H1 (cell line): ENCODE results near the gene ATP7B. TPM values are rescaled to one million over a fixed set of nuclear protein-coding genes. Genes with fewer than 3 reads are reported as not detected.

ENCODE experiments used
- CTCF ChIA-PET: fragments of 300-600 bp; sonication (Branson Sonifier 250); formaldehyde crosslinking; loops from one replicate; lab custom pipeline; 2021; ENCODE audit not compliant: partially characterized antibody; lab: Charles Lee
- POLR2A ChIA-PET: fragments of 300-600 bp; sonication (Branson Sonifier 250); formaldehyde crosslinking; loops from one replicate; lab custom pipeline; 2021; ENCODE audit warnings: inconsistent platforms; ENCODE audit not compliant: partially characterized antibody; lab: Charles Lee
- DNase-seq, 2 experiments: peaks; one replicate each; pipeline versions ENCODE4 v3.0.0 to v3.0.0-alpha.2; 2010 to 2022; ENCODE audit warnings: low spot score in 2 of 2, low read depth in 1 of 2, mixed read lengths in 1 of 2
- FAIRE-seq: peaks from 2 replicates; lab custom pipeline; 2011; peaks lifted over from hg19 to GRCh38; lab: Jason Lieb, UNC
- H2AFZ ChIP-seq: 2 replicates; pipeline ENCODE4 v1.8.1; 2012; ENCODE audit warnings: low read length, inconsistent platforms
- H2AK5ac ChIP-seq: 2 replicates; pipeline ENCODE4 v1.6.1; 2013; ENCODE audit warnings: low read depth, low read length
- H2BK120ac ChIP-seq: replicated peaks from 2 replicates; pipeline ENCODE3; 2013; ENCODE audit warnings: low read depth, low read length, inconsistent platforms
- H2BK12ac ChIP-seq: 2 replicates; pipeline ENCODE4 v1.6.1; 2013; ENCODE audit warnings: low read depth, low read length
- H2BK15ac ChIP-seq: 2 replicates; pipeline ENCODE4 v1.6.1; 2013; ENCODE audit warnings: low read length
- H2BK20ac ChIP-seq: 2 replicates; pipeline ENCODE4 v1.6.1; 2013; ENCODE audit warnings: low read length
- H2BK5ac ChIP-seq: 2 replicates; pipeline ENCODE4 v1.6.1; 2013; ENCODE audit warnings: low read depth, low read length
- H3K14ac ChIP-seq: 2 replicates; pipeline ENCODE4 v1.6.1; 2013; ENCODE audit warnings: inconsistent platforms; ENCODE audit not compliant: insufficient read length
- H3K18ac ChIP-seq: 2 replicates; pipeline ENCODE4 v1.6.1; 2013; ENCODE audit warnings: low read length; ENCODE audit errors: extremely low read depth
- H3K23ac ChIP-seq: 2 replicates; pipeline ENCODE4 v1.6.1; 2013; ENCODE audit warnings: inconsistent platforms; ENCODE audit not compliant: insufficient read length
- H3K23me2 ChIP-seq: 2 replicates; pipeline ENCODE4 v1.6.1; 2013; ENCODE audit warnings: low read depth, low read length
- H3K27ac ChIP-seq: 2 replicates; pipeline ENCODE4 v1.6.1; 2011; ENCODE audit warnings: low read depth, low read length, inconsistent platforms
- H3K27me3 ChIP-seq, 4 experiments: replicated peaks in 1 of 4; 1 replicate in 1 of 4; 2 replicates in 3 of 4; pipeline versions ENCODE4 v1.6.1 to v1.8.1; 2011 to 2013; ENCODE audit warnings: low read length in 3 of 4, mild to moderate bottlenecking in 3 of 4, inconsistent platforms in 2 of 4, mixed read lengths in 2 of 4, moderate library complexity in 1 of 4; ENCODE audit not compliant: control insufficient read depth in 3 of 4, insufficient read depth in 3 of 4; ENCODE audit errors: extremely low read depth in 1 of 4
- H3K36me3 ChIP-seq, 4 experiments: 2 replicates each; pipeline versions ENCODE4 v1.6.1 to v1.8.1; 2011 to 2013; ENCODE audit warnings: mild to moderate bottlenecking in 4 of 4, low read length in 3 of 4, moderate library complexity in 2 of 4, control low read depth in 1 of 4, inconsistent platforms in 1 of 4; ENCODE audit not compliant: insufficient read depth in 4 of 4, control insufficient read depth in 2 of 4
- H3K4ac ChIP-seq: replicated peaks from 2 replicates; pipeline ENCODE3; 2013; ENCODE audit warnings: low read length, low read depth, mixed read lengths, inconsistent platforms; ENCODE audit not compliant: insufficient read length
- H3K4me1 ChIP-seq, 4 experiments: replicated peaks in 1 of 4; 1 replicate in 1 of 4; 2 replicates in 3 of 4; pipeline versions ENCODE4 v1.6.1 to v1.8.1; 2011 to 2013; ENCODE audit warnings: low read length in 3 of 4, inconsistent platforms in 2 of 4, mixed read lengths in 1 of 4; ENCODE audit not compliant: insufficient read depth in 4 of 4, control insufficient read depth in 3 of 4
- H3K4me2 ChIP-seq, 2 experiments: 2 replicates each; pipeline versions ENCODE4 v1.6.1 to v1.8.1; 2011 to 2013; ENCODE audit warnings: low read depth in 2 of 2, low read length in 2 of 2, control low read depth in 1 of 2, inconsistent platforms in 1 of 2, mild to moderate bottlenecking in 1 of 2; ENCODE audit not compliant: insufficient read depth in 1 of 2
- H3K4me3 ChIP-seq, 4 experiments: fragments of 200-600, 300-600 bp in 1 of 4; sonication (generic), shearing (Covaris generic), sonication (Bioruptor Twin) in 1 of 4; 2 replicates each; pipeline versions ENCODE4 v1.5.1 to v1.8.1; 2011 to 2016; ENCODE audit warnings: low read length in 4 of 4, low read depth in 3 of 4, control low read depth in 2 of 4, inconsistent platforms in 2 of 4, mild to moderate bottlenecking in 2 of 4, mixed read lengths in 1 of 4, moderate library complexity in 1 of 4; ENCODE audit not compliant: insufficient read depth in 2 of 4; ENCODE audit errors: extremely low read depth in 1 of 4
- H3K56ac ChIP-seq: replicated peaks from 2 replicates; pipeline ENCODE3; 2013; ENCODE audit warnings: low read depth, mild to moderate bottlenecking, mixed read lengths, low read length, inconsistent platforms; ENCODE audit not compliant: insufficient read length
- H3K79me1 ChIP-seq: 2 replicates; pipeline ENCODE4 v1.6.1; 2013; ENCODE audit warnings: low read depth, low read length, control low read depth
- H3K79me2 ChIP-seq, 2 experiments: 2 replicates each; pipeline versions ENCODE4 v1.6.1 to v1.8.1; 2012 to 2013; ENCODE audit warnings: low read length in 2 of 2, mild to moderate bottlenecking in 2 of 2, inconsistent platforms in 1 of 2; ENCODE audit not compliant: insufficient read depth in 2 of 2, control insufficient read depth in 1 of 2
- H3K9ac ChIP-seq, 4 experiments: replicated peaks in 1 of 4; 1 replicate in 1 of 4; 2 replicates in 3 of 4; pipeline versions ENCODE4 v1.6.1 to v1.8.1; 2011 to 2013; ENCODE audit warnings: low read depth in 3 of 4, low read length in 3 of 4, control low read depth in 2 of 4, mild to moderate bottlenecking in 2 of 4, moderate library complexity in 2 of 4, inconsistent platforms in 1 of 4; ENCODE audit errors: extremely low read depth in 1 of 4
- H3K9me3 ChIP-seq, 2 experiments: 2 replicates each; pipeline versions ENCODE4 v1.6.1 to v1.8.1; 2012 to 2013; ENCODE audit warnings: mild to moderate bottlenecking in 2 of 2, moderate library complexity in 2 of 2, control low read depth in 1 of 2, inconsistent platforms in 1 of 2, low read depth in 1 of 2, low read length in 1 of 2, mixed read lengths in 1 of 2; ENCODE audit not compliant: insufficient read depth in 2 of 2
- H4K20me1 ChIP-seq, 2 experiments: replicated peaks in 1 of 2; 2 replicates each; pipeline versions ENCODE3 to v1.8.1; 2011 to 2013; ENCODE audit warnings: inconsistent platforms in 2 of 2, low read length in 2 of 2, mild to moderate bottlenecking in 1 of 2; ENCODE audit not compliant: insufficient read depth in 2 of 2, control insufficient read depth in 1 of 2
- H4K5ac ChIP-seq: 2 replicates; pipeline ENCODE4 v1.6.1; 2013; ENCODE audit warnings: low read length, low read depth, mixed read lengths, inconsistent platforms; ENCODE audit not compliant: insufficient read length
- H4K8ac ChIP-seq: 2 replicates; pipeline ENCODE4 v1.8.0; 2013; ENCODE audit warnings: mild to moderate bottlenecking, moderate library complexity, low read length, inconsistent platforms; ENCODE audit not compliant: insufficient read depth; ENCODE audit errors: extremely low read depth
- H4K91ac ChIP-seq: replicated peaks from 2 replicates; pipeline ENCODE3; 2013; ENCODE audit warnings: low read length, mixed read lengths, inconsistent platforms; ENCODE audit not compliant: insufficient read length
- CEBPB ChIP-seq: IDR thresholded peaks from 2 replicates; pipeline ENCODE4 v1.6.1; 2012; ENCODE audit warnings: low read depth, low read length
- CTBP2 ChIP-seq: IDR thresholded peaks from 2 replicates; pipeline ENCODE4 v1.7.0; 2011; ENCODE audit warnings: borderline replicate concordance, mild to moderate bottlenecking, moderate library complexity, mixed read lengths, low read length; ENCODE audit not compliant: insufficient read depth, insufficient read length
- EGR1 ChIP-seq: IDR thresholded peaks from 2 replicates; pipeline ENCODE4 v1.6.1; 2011; ENCODE audit warnings: low read depth, low read length, borderline replicate concordance
- FOSL1 ChIP-seq: IDR thresholded peaks from 2 replicates; pipeline ENCODE4 v1.6.1; 2011; ENCODE audit warnings: mild to moderate bottlenecking, low read depth, low read length, moderate library complexity; ENCODE audit not compliant: insufficient read depth
- GTF2F1 ChIP-seq: IDR thresholded peaks from 2 replicates; pipeline ENCODE4 v1.6.1; 2012; ENCODE audit warnings: low read depth, low read length, improper control_type of control experiment, borderline replicate concordance
- HDAC2 ChIP-seq, 2 experiments: fragments of 300-600 bp in 1 of 2; sonication (generic) in 1 of 2; IDR thresholded peaks; 2 replicates each; pipeline ENCODE4 v1.6.1; 2011 to 2012; ENCODE audit warnings: low read depth in 2 of 2, low read length in 2 of 2, mild to moderate bottlenecking in 2 of 2, moderate library complexity in 2 of 2, borderline replicate concordance in 1 of 2, inconsistent platforms in 1 of 2
- NANOG ChIP-seq: IDR thresholded peaks from 2 replicates; pipeline ENCODE4 v1.6.1; 2011; ENCODE audit warnings: low read length, low read depth, mild to moderate bottlenecking, inconsistent platforms; ENCODE audit not compliant: insufficient read depth, poor library complexity, severe bottlenecking
- RBBP5 ChIP-seq: IDR thresholded peaks from 2 replicates; pipeline ENCODE4 v1.7.1; 2012; ENCODE audit warnings: low read depth, mild to moderate bottlenecking, inconsistent platforms, low read length, moderate library complexity, borderline replicate concordance
- SIRT6 ChIP-seq: IDR thresholded peaks from one replicate; pipeline ENCODE4 v1.7.1; 2012; ENCODE audit warnings: low read length, inconsistent platforms
- TCF12 ChIP-seq: IDR thresholded peaks from 2 replicates; pipeline ENCODE4 v1.6.1; 2011; ENCODE audit warnings: low read depth, mild to moderate bottlenecking, low read length
- WGBS, 2 experiments: shearing (Covaris generic) in 1 of 2; methylation state at CpG; one replicate each; pipeline versions ENCODE4 v1.1.6 to v1.1.7; 2013 to 2015; ENCODE audit warnings: low lambda C conversion rate in 2 of 2, mixed read lengths in 2 of 2, inconsistent platforms in 1 of 2, low coverage in 1 of 2, missing lambda C conversion rate in 1 of 2; ENCODE audit not compliant: insufficient replicate concordance in 2 of 2, insufficient coverage in 1 of 2, insufficient read length in 1 of 2; ENCODE audit errors: extremely low coverage in 1 of 2, missing lambda C conversion rate in 1 of 2; 5-methylcytosine and 5-hydroxymethylcytosine counted together
- polyA plus RNA-seq, 7 experiments: library from polyadenylated mRNA; depleted of rRNA in 3 of 7; stranded (reverse) in 5 of 7; unstranded in 2 of 7; fragments of >200 nt in 5 of 7; fragments of 200-250 nt in 2 of 7; gene quantifications; 1 replicate in 5 of 7; 2 replicates in 1 of 7; 4 replicates in 1 of 7; pipeline versions ENCODE4 v1.2.1 to v1.2.3, GENCODE V29; 2011 to 2013; ENCODE audit warnings: missing spikeins in 2 of 7, mixed read lengths in 2 of 7
- total RNA-seq: library from RNA; stranded (reverse); fragmentation: NEBNext Ultra II Directional; extraction: Animal tissue kit (Norgen Biotek cat#: 25700); gene quantifications from 2 replicates; pipeline ENCODE4 v1.2.1, GENCODE V29; 2021
- TF ChIP-seq, protein P1 (sequence below): IDR thresholded peaks from 2 replicates; pipeline ENCODE4 v1.6.1; 2012; ENCODE audit warnings: low read length, inconsistent platforms

The ATP7B gene
- total and polyA plus RNA-seq, 2 of the 8 experiments (the other 6 are each of a cell fraction or from before 2014, with no cell fraction given) = 4.1 to 9.2 TPM

DNA sequence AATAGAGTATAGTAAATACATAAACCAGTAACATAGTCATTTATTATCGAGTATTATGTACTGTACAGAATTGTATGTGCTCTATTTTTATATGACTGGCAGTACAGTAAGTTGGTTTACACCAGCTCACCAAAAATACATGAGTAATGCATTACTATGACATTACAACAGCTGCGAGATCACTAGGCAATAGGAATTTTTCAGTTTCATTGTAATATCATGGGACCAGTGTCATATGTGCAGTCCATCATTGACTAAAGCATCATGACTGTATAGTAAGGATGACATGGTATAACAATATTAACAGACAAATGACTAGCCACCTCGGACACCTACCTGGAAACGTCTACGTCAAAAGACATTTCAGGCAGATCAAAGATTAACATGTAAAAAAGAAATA lies 33.6 kb downstream of the ATP7B start:
- DNase-seq (no peak), FAIRE-seq (no peak)
- H3K18ac ChIP-seq = no peak overlapping the region
- no peak overlapping the region for H2BK120ac ChIP-seq
- H3K14ac ChIP-seq = no peak overlapping the region
- H2BK15ac ChIP-seq = no peak overlapping the region
- H2BK5ac ChIP-seq = no peak overlapping the region
- no peak overlapping the region for H2BK12ac ChIP-seq
- no peak overlapping the region for H4K8ac ChIP-seq
- H4K91ac ChIP-seq = no peak overlapping the region
- no peak overlapping the region for H3K27ac ChIP-seq
- H3K36me3 ChIP-seq = no peaks in the 10 kb centered on the region
- H4K20me1 ChIP-seq = no peaks in the 10 kb centered on the region
- no peaks in the 10 kb centered on the region for H3K27me3 ChIP-seq
- no peak overlapping the region for H4K5ac ChIP-seq
- H3K23ac ChIP-seq = no peak overlapping the region
- no peak overlapping the region for H3K4me2 ChIP-seq
- POLR2A ChIA-PET = no interaction called here
- no peak overlapping the region for H3K4ac ChIP-seq
- no peak overlapping the region for H3K9ac ChIP-seq
- H3K79me2 ChIP-seq = no peaks in the 10 kb centered on the region
- no peaks in the 10 kb centered on the region; the same call in 1 of the 2 replicates for H3K79me1 ChIP-seq
- peaks cover 0 to 4% (median 2%) of the 10 kb centered on the region in 4 experiments; a peak in 4 of 7 replicates for H3K4me1 ChIP-seq
- H2AK5ac ChIP-seq = no peak overlapping the region
- H3K56ac ChIP-seq = no peak overlapping the region
- CTCF ChIA-PET = interaction anchor here (1.1 to 5.6 kb wide), 4 partner anchors 22 to 54 kb away, joined by 3 to 28 read pairs (median 6); no protein-coding TSS in a partner anchor
- WGBS, 2 experiments = 89% methylated on average over 5 of the region's 5 CpGs; no CpG with 5 or more reads in 1 of the 2 experiments
- no peak overlapping the region for H3K4me3 ChIP-seq
- no peaks in the 10 kb centered on the region for H3K9me3 ChIP-seq
- H3K23me2 ChIP-seq = no peaks in the 10 kb centered on the region
- H2AFZ ChIP-seq = no peak overlapping the region
- H2BK20ac ChIP-seq = no peak overlapping the region
- TF ChIP-seq NANOG = no peak
- no peak for TF ChIP-seq EGR1
- TF ChIP-seq SIRT6 = no peak
- TF ChIP-seq HDAC2 (IDR thresholded peaks at IDR 0.05; ENCODE audit: borderline replicate concordance in 1 of 2, low read depth in 2 of 2, low read length in 2 of 2) = no peak
- TF ChIP-seq RBBP5 = no peak
- TF ChIP-seq CTBP2 = no peak
- no peak for TF ChIP-seq GTF2F1
- TF ChIP-seq TCF12 = no peak
- TF ChIP-seq CEBPB = no peak
- TF ChIP-seq, protein P1, sequence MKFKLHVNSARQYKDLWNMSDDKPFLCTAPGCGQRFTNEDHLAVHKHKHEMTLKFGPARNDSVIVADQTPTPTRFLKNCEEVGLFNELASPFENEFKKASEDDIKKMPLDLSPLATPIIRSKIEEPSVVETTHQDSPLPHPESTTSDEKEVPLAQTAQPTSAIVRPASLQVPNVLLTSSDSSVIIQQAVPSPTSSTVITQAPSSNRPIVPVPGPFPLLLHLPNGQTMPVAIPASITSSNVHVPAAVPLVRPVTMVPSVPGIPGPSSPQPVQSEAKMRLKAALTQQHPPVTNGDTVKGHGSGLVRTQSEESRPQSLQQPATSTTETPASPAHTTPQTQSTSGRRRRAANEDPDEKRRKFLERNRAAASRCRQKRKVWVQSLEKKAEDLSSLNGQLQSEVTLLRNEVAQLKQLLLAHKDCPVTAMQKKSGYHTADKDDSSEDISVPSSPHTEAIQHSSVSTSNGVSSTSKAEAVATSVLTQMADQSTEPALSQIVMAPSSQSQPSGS = no peak
- no peak for TF ChIP-seq FOSL1
